HG03066 (cell line): ENCODE measurements around the gene KDM7A.
"Not testable (repeated sequence)": the region's sequence is repeated elsewhere in the genome, so short reads cannot be mapped to it uniquely, and the experiment has no call there.

Source experiments
- ATAC-seq: cut with Tn5 transposase; IDR thresholded peaks from one replicate; pipeline ENCODE4 v1.9.1; 2021; ENCODE audit warnings: low read depth; ENCODE audit not compliant: unreplicated experiment

KDM7A gene

DNA sequence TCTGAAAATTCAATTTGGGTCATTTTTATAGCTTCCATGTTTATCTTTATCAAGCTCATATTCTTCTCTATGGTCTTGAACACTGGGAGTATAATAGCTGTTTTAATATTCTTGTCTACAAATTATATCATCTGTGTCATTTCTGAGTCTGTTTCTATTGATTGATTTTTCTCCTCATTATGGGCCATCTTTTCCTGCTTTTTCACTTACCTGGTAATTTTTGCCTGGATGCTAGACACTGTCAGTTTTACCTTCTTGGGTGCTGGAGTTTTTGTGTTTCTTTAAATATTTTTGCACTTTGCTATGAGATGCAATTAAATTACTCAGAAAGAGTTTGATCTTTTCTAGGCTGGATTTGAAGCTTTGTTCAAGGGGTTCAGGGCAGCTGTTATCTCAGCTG is 26.8 kb upstream of the KDM7A start:
- no peak for ATAC-seq

DNA sequence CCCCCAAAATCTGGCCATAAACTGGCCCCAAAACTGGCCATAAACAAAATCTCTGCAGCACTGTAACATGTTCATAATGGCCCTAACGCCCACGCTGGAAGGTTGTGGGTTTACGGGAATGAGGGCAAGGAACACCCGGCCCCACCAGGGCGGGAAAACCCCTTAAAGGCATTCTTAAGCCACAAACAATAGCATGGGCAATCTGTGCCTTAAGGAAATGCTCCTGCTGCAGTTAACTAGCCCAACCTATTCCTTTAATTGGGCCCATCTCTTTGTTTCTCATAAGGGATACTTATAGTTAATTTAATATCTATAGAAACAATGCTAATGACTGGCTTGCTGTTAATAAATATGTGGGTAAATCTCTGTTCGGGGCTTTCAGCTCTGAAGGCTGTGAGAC is 26.2 kb upstream of the KDM7A start:
- ATAC-seq: not testable (repeated sequence)

DNA sequence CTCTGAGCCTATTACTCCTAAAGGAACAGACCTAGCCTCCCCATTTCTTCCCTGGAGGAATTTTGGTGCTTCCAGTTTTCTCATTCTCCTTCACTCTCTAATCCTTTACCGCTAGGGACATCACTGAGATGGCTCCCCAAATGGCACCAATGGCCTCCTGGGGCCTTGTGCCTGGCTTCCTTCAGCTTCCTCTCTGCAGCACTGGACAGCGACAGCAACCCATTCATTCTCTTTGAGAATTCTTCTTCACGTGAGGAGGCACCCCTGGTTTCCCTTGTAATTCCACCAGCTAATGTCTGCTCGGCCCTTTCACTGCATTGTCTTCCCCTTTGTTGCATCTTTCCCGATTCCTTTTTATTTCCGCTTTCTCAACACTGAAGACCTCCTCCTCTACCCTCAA is 24.6 kb upstream of the KDM7A start:
- ATAC-seq: no peak

DNA sequence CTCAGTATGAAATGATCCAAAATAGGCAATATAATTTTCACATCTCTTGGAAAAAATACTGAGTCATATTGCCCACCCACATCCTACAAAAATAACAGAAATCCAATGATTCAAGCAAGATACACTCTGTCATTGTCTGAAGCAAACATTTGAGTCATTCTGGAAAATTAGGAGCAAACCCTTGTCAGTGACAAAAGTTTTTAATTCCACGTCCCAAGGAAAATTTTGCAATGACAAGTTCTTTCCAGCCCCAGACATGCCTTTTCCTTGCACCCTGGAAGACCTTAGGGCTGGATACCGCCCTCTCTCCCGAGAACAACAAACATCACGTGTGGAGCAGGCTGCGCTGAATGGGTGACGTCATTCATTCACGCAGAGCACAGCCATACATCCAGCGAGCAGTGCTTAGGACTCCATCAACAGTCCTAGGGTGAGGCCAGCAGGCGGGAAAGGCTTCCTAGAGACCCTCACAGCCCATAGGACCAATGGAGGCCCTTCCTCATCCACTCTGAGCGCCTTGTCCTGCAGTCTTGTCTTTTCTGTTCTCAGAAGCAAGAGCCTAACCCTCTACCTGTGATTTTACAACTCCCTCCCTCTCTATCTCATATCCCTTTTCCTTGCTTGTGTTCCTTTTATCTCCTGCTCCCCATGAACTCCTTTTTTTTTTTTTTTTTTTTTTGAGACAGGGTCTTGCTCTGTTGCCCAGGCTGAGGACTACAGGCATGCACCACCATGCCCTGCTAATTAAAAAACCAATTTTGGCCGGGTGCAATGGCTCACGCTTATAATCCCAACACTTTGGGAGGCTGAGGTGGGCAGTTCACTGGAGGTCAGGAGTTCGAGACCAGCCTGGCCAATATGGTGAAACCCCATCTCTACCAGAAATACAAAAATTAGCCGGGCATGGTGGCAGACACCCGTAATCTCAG is 23.5 kb upstream of the KDM7A start:
- no peak for ATAC-seq

DNA sequence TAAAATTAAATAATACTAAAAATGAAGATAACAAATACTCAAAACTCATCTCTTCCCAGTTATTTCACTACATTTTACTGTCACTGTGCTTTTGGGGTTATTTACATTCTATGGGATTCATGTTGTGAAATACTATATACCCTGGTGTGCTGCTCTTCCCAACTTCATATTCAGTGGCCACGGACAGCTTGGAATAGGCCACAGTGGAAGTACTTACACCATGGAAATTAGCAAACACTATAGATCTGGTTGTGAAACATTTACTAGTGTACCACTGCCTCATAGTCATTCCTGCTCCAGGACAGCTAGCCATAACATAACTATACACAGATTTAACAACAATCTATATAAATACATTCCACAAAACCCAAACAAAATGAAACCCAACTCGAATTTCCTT is 21.2 kb upstream of the KDM7A start:
- ATAC-seq: no peak

DNA sequence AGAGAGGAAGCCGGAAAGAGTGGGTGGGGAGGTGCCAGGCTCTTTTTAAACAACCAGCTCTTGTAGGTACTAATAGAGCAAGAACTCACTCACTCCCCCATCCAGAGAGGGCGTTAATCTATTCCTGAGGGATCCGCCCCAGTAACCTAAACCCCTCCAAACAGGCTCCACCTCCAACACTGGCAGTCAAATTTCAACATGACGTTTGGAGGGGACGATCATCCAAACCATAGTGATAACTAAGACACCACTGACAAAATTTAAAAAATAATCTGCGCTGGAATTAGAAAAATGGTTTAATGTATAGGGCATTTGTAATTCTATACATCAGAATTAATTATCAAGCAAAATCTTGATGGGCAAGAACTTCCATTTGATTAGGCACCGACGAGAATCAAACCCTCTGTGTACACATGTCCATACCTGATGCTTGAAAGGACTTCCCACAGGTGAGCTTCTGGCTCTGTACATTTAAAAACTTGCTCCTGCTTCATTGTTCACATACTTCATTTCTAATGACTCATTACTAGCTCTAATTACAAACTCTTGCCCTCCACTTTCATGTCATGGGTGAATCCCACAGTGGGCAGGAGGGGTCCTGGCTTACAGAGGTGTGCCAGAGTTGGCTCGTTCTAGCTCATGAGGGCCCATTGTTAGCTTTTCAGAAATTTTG is 20.6 kb upstream of the KDM7A start:
- no peak for ATAC-seq

DNA sequence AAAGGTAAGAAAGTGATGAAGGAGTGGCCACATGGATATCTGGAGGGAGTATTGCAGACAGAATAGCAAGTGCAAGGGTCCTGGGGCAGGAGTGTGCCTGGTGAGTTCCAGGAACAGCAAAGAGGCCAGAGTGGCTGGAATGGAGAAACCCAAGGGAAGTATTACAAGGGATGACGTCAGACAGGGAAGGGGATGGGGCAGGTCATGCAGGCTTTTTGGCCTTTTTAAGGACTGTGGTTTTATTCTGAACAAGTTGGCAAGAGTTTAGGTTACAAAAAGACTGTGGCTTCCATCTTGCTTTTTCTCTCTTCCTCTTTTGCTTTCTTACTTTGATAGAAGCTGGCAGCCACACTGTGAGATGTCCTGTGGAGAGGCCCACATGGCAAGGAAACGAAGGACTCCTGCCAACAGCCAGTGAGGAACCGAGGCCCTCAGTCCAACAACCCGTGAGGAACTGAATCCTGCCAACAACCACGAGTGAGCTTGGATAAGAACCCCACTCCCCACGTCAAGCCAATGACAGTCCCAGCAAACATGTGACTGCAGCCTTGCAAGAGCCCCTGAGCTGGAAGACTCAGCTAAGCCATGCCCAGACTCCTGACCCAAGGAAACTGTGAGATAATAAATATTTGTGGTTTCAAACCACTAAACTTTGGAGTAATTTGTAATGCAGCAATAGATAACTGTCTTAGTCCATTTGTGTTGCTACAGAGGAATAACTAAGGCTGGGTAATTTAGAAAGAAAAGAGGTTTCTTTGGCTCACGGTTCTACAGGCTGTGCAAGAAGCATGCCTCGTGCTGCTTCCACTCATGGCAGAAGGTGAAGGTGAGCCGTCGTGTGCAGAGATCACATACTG is 19.8 kb upstream of the KDM7A start:
- no peak for ATAC-seq

DNA sequence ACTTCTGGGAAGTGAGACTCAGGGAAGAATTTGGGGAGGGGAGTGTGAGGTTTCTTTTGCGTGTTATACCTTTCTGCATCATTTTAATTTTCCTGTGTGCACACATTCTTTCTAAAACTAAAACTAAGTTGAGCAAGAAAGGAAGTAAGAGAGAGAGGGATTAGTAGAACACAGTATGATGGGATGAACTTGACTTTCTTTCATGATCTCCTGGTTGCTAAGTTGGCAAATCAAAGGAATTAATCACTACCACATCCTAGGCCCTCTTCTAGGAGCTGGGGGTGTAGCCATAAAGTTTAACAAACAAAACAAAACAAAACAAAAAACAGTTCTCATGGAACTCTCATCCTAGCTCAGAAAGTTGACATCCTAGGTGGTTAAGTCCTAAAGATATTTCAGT is 19.1 kb upstream of the KDM7A start:
- no peak for ATAC-seq

DNA sequence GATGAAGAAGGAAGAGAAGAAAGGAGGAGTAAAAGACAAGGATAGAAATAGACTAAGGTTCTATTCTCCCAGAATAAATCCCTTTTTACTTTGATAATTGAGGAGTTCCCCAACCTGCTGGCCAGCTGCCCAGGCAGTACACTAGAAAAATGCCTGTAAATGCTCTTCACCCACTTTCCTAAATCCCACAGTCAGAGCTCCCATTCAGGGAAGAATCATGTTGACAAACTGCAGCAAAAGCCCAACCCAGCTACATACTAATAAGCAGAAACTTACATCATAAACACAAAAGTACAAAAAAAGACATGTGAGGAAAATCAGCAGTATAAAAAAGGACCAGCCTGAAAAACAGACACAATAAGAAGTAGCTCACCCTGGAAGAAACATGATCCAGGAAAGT is 15.8 kb upstream of the KDM7A start:
- ATAC-seq: no peak

DNA sequence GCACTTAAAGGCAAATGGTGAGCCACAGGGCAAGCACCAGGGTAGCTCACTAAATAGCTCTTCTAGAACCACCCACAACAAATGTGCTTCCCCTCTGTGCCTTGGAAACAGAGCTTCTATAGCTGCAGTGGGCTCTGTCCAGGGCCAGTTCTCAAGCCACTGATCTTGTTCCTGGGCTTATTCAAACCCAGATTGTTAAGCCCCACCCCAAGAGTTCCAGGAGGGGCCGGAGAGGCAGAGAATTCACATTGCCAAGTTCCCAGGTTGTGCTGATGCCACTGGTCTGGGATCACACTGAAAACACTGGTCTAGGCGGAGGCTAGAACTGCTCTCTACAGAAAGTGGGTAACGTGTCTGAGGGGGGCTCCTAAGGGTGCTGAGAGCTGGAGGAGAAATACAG is 15.4 kb upstream of the KDM7A start:
- ATAC-seq: no peak

DNA sequence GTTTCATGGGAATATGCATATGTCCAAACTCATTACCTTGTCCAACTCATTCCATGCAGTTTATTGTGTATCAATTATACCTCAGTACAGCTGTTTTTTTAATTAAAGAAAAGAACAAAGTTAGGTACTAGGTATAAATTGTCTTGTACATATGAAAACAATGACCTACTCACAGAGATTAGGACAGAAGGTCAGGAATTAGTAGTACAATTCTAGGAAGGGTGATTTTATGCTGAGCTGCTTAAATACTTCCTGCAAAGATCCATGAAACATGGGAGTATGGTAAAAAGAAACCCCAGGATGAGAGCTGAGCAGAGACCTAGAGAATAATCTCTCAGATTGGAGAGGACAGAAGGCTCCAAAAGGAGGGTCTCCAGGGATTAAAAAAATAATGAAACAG is 13.8 kb upstream of the KDM7A start:
- ATAC-seq: no peak

DNA sequence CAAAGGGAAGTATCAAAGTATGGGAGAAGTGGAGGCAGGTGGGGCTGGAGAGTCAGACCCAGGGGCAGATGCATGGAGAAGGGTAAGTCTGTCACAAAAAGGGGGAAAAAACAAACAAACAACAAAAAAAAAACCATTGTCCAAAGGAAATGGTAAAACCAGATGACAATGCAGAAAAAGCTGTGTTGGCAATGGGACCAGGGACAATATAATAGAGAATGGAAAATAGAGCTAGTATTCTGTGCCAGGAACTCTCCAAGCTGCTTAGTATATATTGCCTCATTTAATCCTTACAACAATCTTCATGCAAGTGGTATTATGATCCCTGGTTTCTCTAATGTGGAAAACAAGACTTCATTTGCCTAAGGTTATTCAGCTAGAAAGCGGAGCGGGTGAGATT is 13.1 kb upstream of the KDM7A start:
- ATAC-seq: no peak

DNA sequence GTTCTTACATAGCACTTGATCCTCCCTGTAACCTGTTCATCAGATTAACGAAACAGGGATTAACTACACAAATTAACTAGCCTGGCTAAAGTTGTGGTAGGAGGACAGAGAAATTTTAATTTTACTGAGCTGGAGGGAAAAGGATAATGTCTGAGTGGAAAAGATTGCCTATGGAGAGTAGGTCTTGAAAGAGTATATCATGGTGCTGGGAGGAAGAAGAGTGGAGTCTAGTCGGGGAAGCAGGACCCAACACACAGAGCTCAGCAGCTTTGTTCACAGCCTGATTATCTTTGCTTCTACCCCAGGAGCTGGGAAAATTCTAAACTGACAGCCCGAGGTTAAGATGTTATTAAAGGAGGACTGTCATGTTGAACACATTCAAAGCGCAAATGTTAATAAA is 6.1 kb upstream of the KDM7A start:
- ATAC-seq: no peak

DNA sequence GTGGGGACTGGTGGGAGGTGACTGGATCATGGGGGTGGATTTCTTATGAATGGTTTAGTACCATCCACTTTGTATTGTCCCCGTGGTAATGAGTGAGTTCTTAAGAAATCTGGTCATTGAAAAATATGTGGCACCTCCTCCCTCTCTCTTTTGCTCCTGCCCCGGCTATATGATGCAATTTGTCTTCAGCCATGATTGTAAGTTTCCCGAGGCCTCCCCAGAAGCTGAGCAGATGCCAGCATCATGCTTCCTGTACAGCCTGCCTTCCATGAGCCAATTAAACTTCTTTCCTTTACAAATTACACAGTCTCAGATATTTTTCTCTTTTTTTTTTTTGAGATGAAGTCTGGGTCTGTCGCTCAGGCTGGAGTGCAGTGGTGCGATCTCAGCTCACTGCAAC is 2.6 kb upstream of the KDM7A start:
- no peak for ATAC-seq

DNA sequence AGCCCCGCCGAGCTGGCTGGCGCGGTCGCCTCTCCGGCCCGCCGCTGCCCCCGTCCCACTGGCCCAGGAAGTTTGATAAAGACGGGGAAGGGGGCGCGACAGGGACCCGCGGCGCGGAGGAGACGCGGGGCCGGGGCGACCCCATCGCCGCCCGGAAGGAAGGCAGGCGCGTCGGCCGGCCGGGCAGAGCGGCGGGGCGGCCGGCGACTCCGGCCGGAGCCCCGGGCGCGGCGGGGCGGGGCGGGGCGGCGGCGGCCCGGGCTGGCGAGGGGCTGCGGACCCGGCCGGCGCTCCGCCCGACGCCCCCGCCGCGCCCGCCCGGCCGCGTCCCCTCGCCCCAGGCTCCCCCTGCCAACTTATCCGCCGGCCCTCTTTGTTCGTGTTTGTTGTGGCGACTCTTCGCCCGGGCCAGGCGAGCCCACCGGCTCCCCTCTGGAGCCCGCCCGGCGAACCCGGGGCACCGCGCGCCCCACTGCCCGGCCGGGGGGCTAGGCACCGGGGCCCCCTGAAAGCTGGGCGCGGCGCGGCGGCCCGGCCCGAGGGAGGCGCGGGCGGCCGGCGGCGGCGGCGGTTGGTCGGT is 571 bp downstream of the KDM7A start:
- no peak for ATAC-seq

DNA sequence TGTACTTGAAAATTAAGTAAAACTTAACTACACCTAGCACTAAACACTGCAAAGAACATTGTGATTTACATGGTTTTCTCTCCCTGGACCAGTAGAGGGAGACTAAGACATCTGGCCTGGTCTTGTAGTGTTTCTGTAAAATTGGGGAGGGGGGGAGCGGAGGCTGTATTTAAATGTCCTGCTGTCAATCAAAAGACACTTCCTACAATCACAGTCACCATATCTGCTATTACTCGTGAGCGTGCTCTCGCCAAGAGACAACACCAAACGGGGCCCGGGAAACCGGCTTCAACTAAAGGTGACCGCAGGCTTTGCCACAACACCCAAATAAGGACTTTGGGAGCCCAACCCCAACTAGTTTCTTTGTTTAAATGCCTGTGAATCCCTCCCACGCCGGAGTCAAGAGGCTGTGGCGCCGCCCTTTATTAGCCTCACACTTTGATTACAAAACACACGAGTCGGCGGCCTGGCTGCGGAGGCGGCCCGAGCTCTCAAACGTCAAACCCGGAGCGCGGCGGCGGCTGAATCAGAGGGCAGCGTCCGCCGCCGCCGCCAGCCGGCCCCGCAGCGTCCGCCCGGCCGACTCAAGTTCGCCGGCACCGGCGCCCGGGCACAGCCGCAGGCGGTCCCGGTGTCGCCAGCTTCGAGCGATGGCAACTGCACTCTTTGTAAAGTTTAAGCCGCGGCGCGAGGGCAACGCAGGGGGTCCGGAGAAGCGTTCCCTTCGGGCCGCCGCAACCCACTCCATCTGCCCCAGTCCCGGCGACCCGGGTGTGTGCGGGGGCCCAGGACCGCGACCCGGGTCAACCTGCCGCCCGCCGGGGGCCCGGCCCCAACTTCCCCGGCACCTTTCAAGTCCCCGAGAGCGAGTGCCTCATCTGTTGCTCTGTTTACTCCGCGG is 1.3 kb downstream of the KDM7A start:
- peak; percentile 57 for ATAC-seq

DNA sequence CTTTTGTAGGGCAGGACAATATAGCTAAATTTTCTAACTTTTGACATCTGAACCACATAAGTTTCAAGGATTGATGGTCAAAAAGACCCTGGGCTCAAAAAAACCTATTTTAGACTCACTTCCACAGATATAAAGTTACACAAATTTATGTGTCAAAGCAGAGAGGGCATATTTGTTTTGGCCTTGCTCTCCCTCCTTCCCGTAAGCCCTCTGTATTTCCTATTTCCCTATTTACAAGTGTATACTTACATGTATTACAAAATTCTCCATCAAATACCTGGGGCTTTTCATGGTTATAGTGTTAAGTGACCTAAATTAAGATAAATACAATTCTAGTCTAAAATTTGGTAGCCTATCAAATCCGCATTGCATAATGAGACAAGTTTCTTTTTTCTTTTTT is 2.6 kb downstream of the KDM7A start:
- no peak for ATAC-seq

DNA sequence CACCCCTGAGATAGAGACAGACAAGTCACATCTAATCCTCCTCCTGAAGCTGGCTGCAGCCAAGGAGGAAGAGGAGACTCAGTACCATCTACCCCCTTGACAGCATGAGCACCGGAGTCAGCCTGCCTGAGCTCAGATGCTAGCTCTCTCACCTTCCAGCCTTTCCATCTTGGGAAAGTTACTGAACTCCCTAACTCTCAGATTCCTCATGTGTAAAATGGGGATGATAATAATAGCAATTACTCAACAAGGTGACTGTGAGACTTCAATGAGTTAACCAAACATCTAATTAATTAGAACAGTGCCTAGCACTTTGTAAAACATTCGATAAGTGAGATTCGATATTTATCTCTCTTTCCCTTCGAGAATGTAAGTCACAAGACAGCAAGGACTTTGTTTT is 6.4 kb downstream of the KDM7A start:
- ATAC-seq: no peak

DNA sequence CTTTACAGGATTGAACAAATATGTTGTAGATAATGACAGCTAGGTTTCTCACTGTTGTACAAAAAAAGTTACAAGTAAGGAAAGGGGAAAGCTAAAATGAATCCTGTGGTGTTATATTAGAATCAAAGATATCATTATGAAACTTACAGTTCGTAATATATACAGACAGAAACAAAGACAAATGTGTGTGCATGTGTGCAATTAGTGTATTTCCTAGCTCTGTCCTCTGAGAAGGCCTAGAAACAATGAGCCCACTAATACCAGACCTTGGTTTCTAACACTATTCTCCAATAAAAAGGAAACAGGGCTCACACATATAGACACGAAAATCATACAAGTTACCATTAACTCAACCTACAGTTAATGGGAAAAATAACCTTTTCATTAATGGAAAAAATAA is 8.0 kb downstream of the KDM7A start:
- ATAC-seq: no peak

DNA sequence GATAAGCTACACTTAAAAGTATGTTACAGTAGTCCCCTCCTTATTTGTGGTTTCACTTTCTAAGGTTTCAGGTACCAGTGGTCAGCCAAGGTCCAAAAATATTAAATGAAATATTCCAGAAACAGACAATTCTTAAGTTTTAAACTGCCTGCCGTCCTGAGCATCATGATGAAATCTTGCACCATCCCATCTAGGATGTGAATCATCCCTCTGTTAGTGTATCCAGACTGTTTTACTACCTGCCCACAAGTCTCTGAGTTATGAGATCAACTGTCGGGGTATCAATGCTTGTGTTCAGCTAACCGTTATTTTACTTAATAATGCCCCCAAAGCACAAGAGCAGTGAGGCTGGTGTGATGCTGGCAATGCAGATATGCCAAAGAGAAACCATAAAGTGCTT is 11.4 kb downstream of the KDM7A start:
- no peak for ATAC-seq
